IPS-NIHi7 (cell line): Measurements from ENCODE around the gene CUL4A.
A peak's percentile ranks its signal among the peaks of the same experiment; 100 is the strongest.
"Not testable (repeated sequence)": the region's sequence is repeated elsewhere in the genome, so short reads cannot be mapped to it uniquely, and the experiment has no call there.

ENCODE experiments used
- DNase-seq: peaks from one replicate; pipeline ENCODE4 v3.0.0; 2012; ENCODE audit warnings: mixed read lengths; ENCODE audit errors: extremely low spot score

Gene CUL4A

DNA sequence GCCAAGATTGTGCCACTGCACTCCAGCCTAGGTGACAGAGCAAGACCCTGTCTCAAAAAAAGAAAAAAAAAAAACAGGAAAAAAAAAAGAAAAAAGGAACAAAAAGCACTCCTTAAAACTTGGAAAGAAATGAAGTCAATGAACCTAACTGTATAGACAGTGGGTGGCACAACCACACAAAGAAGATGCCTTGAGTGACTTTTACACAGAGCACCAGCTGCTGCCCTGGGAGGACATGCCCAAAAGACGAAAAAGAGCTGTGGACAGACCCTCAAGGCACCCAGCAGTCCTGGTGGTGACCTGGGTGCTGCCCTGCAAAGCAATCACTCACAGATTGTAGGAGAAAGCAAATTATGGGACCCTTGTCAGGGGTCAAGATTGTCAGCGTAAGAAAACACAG is 81.7 kb downstream of the CUL4A start:
- no peak for DNase-seq

- peak; percentile 71 for DNase-seq
These were observed 82.8 kb downstream of the CUL4A start for GRCh38 chr13:113292021-113292862.

DNA sequence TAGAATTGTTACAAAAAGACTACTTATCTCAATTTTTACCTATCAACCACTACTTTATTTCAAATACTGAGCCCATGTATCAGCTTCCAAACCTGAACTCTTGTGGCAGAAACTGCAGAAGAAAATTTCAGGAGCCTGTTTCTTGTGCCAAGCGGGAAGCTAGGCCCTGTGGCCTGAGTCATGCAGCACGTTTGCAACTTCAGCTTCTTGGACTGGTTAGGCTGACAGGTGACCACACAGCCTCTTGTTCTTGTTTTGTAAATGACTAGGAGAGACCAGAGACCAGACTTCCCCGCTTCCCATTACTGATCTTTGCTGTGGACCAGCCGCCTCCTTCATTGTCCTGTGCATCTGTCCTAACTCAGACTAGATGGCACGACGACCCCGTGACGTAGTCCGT is 84.3 kb downstream of the CUL4A start:
- DNase-seq = no peak

DNA sequence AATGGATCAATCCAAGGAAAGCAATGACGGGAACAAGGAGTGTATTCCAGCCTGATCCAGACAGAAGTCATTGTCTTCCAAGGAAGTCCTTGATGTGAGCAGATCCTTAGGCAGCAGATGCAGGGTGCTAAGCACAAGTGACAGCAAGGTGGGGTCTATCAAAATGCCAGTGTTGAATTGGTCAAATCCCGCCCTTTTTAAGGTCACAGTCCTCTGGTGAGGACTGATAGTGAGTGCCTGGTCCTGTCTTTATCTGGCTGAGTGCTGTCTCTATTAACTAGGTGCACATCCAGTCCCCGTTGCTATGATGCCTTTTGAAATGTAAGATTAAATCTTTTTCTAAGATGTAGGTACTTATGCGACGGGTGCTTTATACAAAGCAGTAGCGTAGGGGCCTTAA is 86.4 kb downstream of the CUL4A start:
- no peak for DNase-seq

- DNase-seq = peak; percentile 99
These were observed 87.5 kb downstream of the CUL4A start, which contains the start of gene LAMP1 for GRCh38 chr13:113296823-113297369. TSS of gene LAMP1 (plus strand) at chr13:113297239. CDS start at chr13:113297435, 196 bp downstream.

- DNase-seq = no peak
These were observed 88.1 kb downstream of the CUL4A start for GRCh38 chr13:113297370-113298042.

DNA sequence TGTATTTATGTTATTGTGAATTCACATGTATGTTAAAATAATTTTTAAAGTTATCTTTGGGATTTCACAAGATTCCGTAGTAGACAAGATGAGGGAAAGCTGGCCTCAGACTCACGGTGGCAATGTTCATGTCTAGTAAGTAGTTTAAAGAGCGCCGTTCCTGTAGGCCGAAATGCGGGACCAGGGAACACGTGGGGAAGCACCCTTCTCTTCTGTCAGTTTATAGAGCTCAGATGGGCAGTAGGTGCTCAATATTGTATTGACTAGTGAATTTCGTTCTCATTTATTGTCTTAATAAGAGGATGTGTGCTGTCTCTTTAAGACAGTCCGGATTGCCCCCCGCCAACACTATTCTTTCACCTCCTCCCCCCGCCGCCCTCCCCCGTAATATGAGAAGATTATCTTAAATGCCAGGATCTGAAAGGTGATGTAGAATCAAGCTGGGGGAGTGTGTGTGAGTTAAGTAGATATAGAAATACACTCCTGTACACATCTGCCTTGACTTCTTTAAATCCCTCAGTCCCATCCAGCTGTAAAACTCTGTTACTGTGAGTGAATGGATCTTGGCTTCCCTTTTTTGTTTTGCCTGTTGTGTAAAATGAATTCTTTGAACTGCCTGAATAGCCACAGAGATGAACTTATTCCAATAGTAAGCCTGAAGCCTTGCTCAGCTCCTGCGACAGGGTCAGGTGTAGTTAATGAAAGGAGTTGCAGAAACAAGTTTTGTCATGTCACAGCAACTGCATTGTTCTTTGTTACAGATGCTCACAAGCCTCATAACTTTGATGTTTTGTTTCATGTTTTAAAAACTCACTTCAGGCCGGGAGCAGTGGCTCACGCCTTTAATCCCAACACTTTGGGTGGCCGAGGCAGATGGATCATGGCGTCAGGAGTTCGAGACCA is 88.9 kb downstream of the CUL4A start:
- no peak for DNase-seq

GRCh38 chr13:113299951-113300350 is 90.5 kb downstream of the CUL4A start:
- DNase-seq = no peak

- DNase-seq = no peak
These were observed 93.6 kb downstream of the CUL4A start for GRCh38 chr13:113302986-113303385.

- DNase-seq = no peak
These were observed 94.7 kb downstream of the CUL4A start for GRCh38 chr13:113304121-113304520.

DNA sequence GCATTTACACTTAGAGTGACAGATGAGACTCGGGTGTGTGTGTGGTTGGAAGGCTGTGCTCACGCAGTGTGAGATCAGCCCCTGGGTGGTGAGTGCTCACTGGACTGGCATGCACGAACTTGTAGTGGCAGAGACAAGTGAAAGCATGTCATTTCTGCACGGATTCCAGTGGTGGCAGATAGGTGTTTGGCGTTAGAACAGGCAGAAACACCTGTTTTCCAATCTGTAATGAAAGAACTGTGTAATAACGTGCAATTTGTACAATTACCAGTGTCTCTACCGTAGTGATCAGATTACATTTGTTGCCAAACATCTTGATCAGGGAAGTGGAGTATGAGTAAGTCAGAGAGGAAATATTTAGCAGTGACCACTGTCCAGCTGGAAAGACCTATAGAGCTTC is 95.8 kb downstream of the CUL4A start:
- no peak for DNase-seq

DNA sequence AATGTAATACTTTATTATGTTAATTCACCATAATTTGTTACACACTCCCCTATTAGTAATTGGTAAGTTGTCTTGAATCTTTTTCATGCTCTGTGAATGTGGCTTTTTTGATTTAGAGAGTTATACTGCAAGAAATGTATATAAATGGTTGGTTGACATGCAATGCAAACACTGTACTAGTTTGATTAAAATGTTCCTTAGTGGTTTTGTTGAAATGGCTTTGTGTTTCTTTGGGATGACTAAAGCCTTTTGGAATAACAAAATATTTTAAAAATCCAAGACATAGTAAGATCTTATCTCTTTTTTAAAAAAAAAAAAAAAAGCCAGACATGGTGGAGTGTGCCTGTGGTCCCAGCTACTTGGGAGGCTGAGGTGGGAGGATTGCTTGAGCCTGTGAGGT is 98.1 kb downstream of the CUL4A start:
- no peak for DNase-seq

DNA sequence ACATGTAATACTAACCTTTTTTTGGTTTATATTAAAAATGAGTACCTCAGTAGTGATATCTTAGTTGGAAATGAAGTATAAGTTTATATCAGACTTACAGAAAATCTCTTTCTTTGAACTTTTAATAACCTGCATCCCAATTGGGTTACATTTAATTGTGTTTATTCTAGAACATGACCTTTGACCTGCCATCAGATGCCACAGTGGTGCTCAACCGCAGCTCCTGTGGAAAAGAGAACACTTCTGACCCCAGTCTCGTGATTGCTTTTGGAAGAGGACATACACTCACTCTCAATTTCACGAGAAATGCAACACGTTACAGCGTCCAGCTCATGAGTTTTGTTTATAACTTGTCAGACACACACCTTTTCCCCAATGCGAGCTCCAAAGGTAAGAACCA is 100.1 kb downstream of the CUL4A start:
- DNase-seq = no peak

- DNase-seq = not testable (repeated sequence)
These were observed 104.7 kb downstream of the CUL4A start for GRCh38 chr13:113314112-113314511.

DNA sequence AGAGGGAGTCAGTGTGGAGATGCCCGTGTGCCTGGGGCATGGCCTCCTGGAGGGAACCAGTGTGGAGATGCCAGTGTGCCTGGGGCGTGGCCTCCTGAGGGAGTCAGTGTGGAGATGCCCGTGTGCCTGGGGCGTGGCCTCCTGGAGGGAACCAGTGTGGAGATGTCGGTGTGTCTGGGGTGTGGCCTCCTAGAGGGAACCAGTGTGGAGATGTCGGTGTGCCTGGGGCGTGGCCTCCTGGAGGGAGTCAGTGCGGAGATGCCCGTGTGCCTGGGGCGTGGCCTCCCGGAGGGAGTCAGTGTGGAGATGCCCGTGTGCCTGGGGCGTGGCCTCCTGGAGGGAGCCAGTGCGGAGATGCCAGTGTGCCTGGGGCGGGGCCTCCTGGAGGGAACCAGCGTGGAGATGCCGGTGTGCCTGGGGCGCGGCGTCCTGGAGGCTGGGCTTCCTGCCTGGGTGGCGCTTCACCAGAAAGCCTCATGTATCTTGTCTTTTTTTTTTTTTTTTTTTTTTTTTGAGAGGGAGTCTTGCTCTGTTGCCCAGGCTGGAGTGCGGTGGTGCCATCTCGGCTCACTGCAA is 105.6 kb downstream of the CUL4A start:
- not testable (repeated sequence) for DNase-seq

DNA sequence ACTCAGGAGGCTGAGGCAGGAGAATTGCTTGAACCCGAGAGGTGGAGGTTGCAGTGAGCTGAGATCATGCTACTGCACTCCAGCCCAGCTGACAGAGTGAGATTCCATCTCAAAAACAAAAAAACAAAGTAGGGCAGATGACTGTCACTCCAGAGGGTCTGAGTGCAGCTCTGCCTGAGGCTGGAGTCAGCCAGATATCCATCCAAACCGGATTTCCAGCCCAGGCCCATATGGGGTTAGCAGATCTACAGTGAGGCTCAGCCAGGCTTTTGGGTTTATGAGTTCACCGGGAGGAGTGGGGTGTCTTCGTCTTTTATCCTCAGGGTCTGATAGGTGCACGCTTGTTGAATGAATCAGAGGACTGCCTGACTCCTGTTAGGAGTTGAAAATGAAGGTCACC is 106.6 kb downstream of the CUL4A start:
- no peak for DNase-seq
